Bladder microvascular endothelial cell (primary cell): ENCODE data around the gene KRT13. TPM values are rescaled to one million over a fixed set of nuclear protein-coding genes. Genes with fewer than 3 reads are reported as not detected.

Experiments
- total RNA-seq: library from RNA; depleted of rRNA; stranded (reverse); fragments of >200 nt; gene quantifications from 2 replicates; pipeline ENCODE4 v1.2.3, GENCODE V29; 2014

KRT13 gene
- not detected in 2 replicates for total RNA-seq

DNA sequence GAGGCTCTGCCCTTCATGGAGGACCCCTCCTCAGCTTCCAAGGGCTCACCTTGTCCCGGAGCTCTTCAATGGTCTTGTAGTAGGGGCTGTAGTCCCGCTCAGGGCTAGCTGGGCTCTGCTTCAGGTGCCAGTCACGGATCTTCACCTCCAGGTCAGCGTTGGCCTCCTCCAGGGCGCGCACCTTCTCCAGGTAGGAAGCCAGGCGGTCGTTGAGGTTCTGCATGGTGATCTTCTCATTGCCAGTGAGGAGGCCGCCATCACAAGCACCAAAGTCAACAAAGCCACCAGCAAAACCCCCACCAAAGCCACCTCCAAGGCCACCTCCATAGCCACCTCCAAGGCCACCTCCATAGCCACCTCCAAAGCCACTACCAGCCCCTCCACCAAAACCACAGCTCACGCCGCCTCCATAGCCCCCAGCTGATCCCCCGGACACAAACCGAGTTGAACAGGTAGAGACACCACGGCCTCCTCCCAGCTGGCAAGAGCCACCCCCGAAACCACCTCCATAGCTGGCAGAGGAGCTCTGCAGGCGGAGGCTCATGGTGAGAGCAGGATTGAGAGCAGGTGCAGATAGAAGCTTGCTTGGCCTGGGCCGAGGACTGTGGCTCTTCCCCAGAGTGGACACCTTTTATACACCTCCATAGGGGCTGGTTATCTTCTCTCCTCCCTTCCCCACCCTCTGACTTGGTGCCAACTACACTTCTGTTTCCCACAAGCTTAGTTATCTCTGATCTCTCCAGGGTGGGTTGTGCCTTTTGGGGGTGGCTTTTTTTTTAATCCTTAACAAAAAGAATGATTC, at the start of gene KRT13:
TSS of gene KRT13 (minus strand) at position 606 of the 802 bp plus-strand sequence. CDS start at position 544, 62 bp downstream.

GRCh38 chr17:41518789-41519449, 13.5 kb upstream of the KRT13 start, which contains the start of gene KRT15:
TSS of gene KRT15 (minus strand) at chr17:41518890. CDS start at chr17:41518827, 63 bp downstream.

GRCh38 chr17:41489531-41489930, 15.9 kb downstream of the KRT13 start, which contains the start of gene KRT36:
TSS of gene KRT36 (minus strand) at chr17:41489910. CDS start at chr17:41489864, 46 bp downstream.

DNA sequence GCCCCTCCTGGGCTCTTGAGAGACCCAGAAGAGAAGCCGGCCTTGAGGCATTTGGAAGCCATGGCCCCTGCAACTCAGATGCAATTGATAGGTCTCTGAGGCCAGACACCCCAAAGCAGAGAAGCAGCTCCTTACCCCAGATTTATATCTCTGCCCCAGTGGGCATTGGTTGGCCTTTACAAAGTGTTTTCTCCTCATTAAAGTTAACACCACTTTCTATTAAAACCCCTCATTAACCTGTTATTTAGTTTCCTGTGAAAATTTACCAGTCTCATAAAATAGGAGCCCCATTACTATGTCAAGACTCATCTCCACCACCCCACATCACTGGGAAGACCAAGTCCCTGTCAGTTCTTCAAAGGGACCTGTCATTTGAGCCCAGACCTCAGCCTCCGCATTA, 24.4 kb downstream of the KRT13 start, which contains the start of gene KRT35:
TSS of gene KRT35 (minus strand) at position 116 of the 400 bp plus-strand sequence. CDS start at position 62, 54 bp downstream.

GRCh38 chr17:41466988-41467387, 38.4 kb downstream of the KRT13 start, which contains the start of gene KRT32:
TSS of gene KRT32 (minus strand) at chr17:41467386. CDS start at chr17:41467325, 61 bp downstream.

Other genes starting within 250 kb of the KRT13 start
- not detected in 2 replicates for gene KRTAP9-6, start 240.2 kb downstream of the KRT13 start, total RNA-seq
- not detected in 2 replicates for gene KRTAP9-7, start 229.9 kb downstream of the KRT13 start, total RNA-seq
- gene KRTAP29-1, start 202.8 kb downstream of the KRT13 start, total RNA-seq, result not detected in 2 replicates
- not detected in 2 replicates for gene KRTAP16-1, start 196.3 kb downstream of the KRT13 start, total RNA-seq
- gene KRTAP17-1, start 189.9 kb downstream of the KRT13 start, total RNA-seq, result not detected in 2 replicates
- not detected in 2 replicates for gene KRT33A, start 154.8 kb downstream of the KRT13 start, total RNA-seq
- not detected in 2 replicates for gene KRT33B, start 135.8 kb downstream of the KRT13 start, total RNA-seq
- 0.44 and 0.49 TPM in 2 replicates for gene KRT34, start 123.3 kb downstream of the KRT13 start, total RNA-seq
- gene KRT31, start 108.0 kb downstream of the KRT13 start, total RNA-seq, result not detected in 2 replicates
- not detected in 2 replicates for gene KRT37, start 81.0 kb downstream of the KRT13 start, total RNA-seq
- gene KRT38, start 64.6 kb downstream of the KRT13 start, total RNA-seq, result not detected in 2 replicates
- not detected in 2 replicates for gene KRT32, start 38.2 kb downstream of the KRT13 start, total RNA-seq
- not detected in 2 replicates for gene KRT35, start 24.5 kb downstream of the KRT13 start, total RNA-seq
- gene KRT36, start 15.7 kb downstream of the KRT13 start, total RNA-seq, result 0.06 and 0.16 TPM in 2 replicates
- gene KRT15, start 13.3 kb upstream of the KRT13 start, total RNA-seq, result 0.16 and 0.57 TPM in 2 replicates
- gene KRT19, start 22.7 kb upstream of the KRT13 start, total RNA-seq, result 3.9 and 13.9 TPM in 2 replicates
- gene KRT9, start 66.4 kb upstream of the KRT13 start, total RNA-seq, result 0.06 TPM in 1 of 2 replicates, not detected in the other
- 0.31 TPM in 1 of 2 replicates, not detected in the other for gene KRT14, start 81.3 kb upstream of the KRT13 start, total RNA-seq
- 0.19 and 0.65 TPM in 2 replicates for gene KRT16, start 107.2 kb upstream of the KRT13 start, total RNA-seq
- gene KRT17, start 119.0 kb upstream of the KRT13 start, total RNA-seq, result 1.2 and 2.6 TPM in 2 replicates
- 55.4 and 112 TPM in 2 replicates for gene EIF1, start 183.3 kb upstream of the KRT13 start, total RNA-seq
- not detected in 2 replicates for gene GAST, start 206.7 kb upstream of the KRT13 start, total RNA-seq
- 0.32 and 0.82 TPM in 2 replicates for gene HAP1, start 229.0 kb upstream of the KRT13 start, total RNA-seq